Natural killer cell (primary cell): ENCODE results near the gene ANXA11. TPM values are rescaled to one million over a fixed set of nuclear protein-coding genes. Genes with fewer than 3 reads are reported as not detected.

Experiments
- ATAC-seq, 3 donors: fragments of 150-1000 bp in 2 of 3; fragments of 200-7000 bp in 1 of 3; cut with Tn5 transposase; 1 replicate in 1 of 3; 2 replicates in 2 of 3; pipeline ENCODE4 v1.10.0; 2021; ENCODE audit warnings: mild to moderate bottlenecking in 2 of 3, moderate library complexity in 2 of 3
- DNase-seq, 2 donors: peaks; one replicate each; pipeline versions ENCODE4 v3.0.0 to v3.0.0-alpha.2; 2013 to 2021; ENCODE audit warnings: mixed read lengths in 1 of 2
- H3K27ac ChIP-seq: one replicate; pipeline ENCODE4 v1.5.1; 2013; ENCODE audit warnings: mild to moderate bottlenecking, low read length
- H3K27me3 ChIP-seq: one replicate; pipeline ENCODE4 v1.6.1; 2013; ENCODE audit warnings: low read length; ENCODE audit not compliant: control insufficient read depth, insufficient read depth
- H3K36me3 ChIP-seq: one replicate; pipeline ENCODE4 v1.6.1; 2013; ENCODE audit warnings: low read length; ENCODE audit not compliant: control insufficient read depth, insufficient read depth
- H3K4me1 ChIP-seq: one replicate; pipeline ENCODE4 v1.6.1; 2013; ENCODE audit warnings: low read length; ENCODE audit not compliant: control insufficient read depth, insufficient read depth
- H3K4me3 ChIP-seq: one replicate; pipeline ENCODE4 v1.5.1; 2013; ENCODE audit warnings: low read length
- H3K9me3 ChIP-seq: one replicate; pipeline ENCODE4 v1.6.1; 2013; ENCODE audit warnings: low read length; ENCODE audit not compliant: control insufficient read depth, insufficient read depth
- H3K27ac Mint-ChIP-seq, 2 donors: one replicate each; pipeline ENCODE4 v1.8.0; 2022; ENCODE audit warnings: mild to moderate bottlenecking in 2 of 2, mixed read lengths in 2 of 2, moderate library complexity in 1 of 2
- H3K27me3 Mint-ChIP-seq, 2 donors: one replicate each; pipeline ENCODE4 v1.8.0; 2022; ENCODE audit warnings: low read depth in 2 of 2, mixed read lengths in 2 of 2
- H3K36me3 Mint-ChIP-seq: one replicate; pipeline ENCODE4 v1.8.0; 2022; ENCODE audit warnings: mixed read lengths
- H3K4me1 Mint-ChIP-seq, 2 donors: one replicate each; pipeline ENCODE4 v1.8.0; 2022; ENCODE audit warnings: mixed read lengths in 2 of 2
- H3K4me3 Mint-ChIP-seq: one replicate; pipeline ENCODE4 v1.8.0; 2022; ENCODE audit warnings: mild to moderate bottlenecking, moderate library complexity, mixed read lengths
- H3K9me3 Mint-ChIP-seq, 2 donors: one replicate each; pipeline ENCODE4 v1.8.0; 2022; ENCODE audit warnings: mixed read lengths in 2 of 2
- CTCF ChIP-seq: fragments of 200-600 bp; IDR thresholded peaks from one replicate; pipeline ENCODE4 v1.8.0; 2022; ENCODE audit warnings: antibody characterized with exemption
- WGBS: methylation state at CpG from one replicate; pipeline ENCODE4 v1.1.7; 2013; ENCODE audit warnings: missing lambda C conversion rate; ENCODE audit not compliant: insufficient coverage; 5-methylcytosine and 5-hydroxymethylcytosine counted together
- intact Hi-C: fragments of 100-400 bp; cut with micrococcal nuclease; formaldehyde crosslinking; loops from one replicate; pipeline ENCODE4 v1.14.2; 2022
- total RNA-seq, 4 donors: library from RNA; stranded (reverse); fragments of 120-200 nt in 1 of 4; gene quantifications; one replicate each; pipeline versions ENCODE4 v1.2.3 to v1.2.4, GENCODE V29; 2013 to 2022

Gene ANXA11
- total RNA-seq, 3 donors from 2014 or later (not counting 1 experiment from before 2014, with no cell fraction given) = 213 to 264 (median 245) TPM

GRCh38 chr10:80166581-80167470 is 38.5 kb downstream of the ANXA11 start:
- Mint-ChIP-seq H3K4me1 (peaks cover 32% of the 10 kb centered on the region in 2 donors), H3K27me3 (no peaks in the 10 kb centered on the region), H3K36me3 (peaks cover 8% of the 10 kb centered on the region), H3K4me3 (no peak overlapping the region), H3K27ac (peak overlapping the region; percentile 32 to 66), H3K9me3 (no peaks in the 10 kb centered on the region)
- no peak overlapping the region for H3K27ac ChIP-seq
- DNase-seq (no peak), ATAC-seq (no peak)
- no peak for TF ChIP-seq CTCF
- H3K9me3 ChIP-seq = no peaks in the 10 kb centered on the region
- peaks cover 81% of the 10 kb centered on the region for H3K36me3 ChIP-seq
- H3K4me3 ChIP-seq = no peak overlapping the region
- WGBS = 96% methylated on average over 28 of the region's 28 CpGs
- H3K27me3 ChIP-seq = no peaks in the 10 kb centered on the region
- intact Hi-C loops = no loop called here
- H3K4me1 ChIP-seq = no peaks in the 10 kb centered on the region

- Histone ChIP-seq H3K4me3 (no peak overlapping the region), H3K4me1 (no peaks in the 10 kb centered on the region), H3K27ac (no peak overlapping the region), H3K36me3 (peaks cover 84% of the 10 kb centered on the region), H3K9me3 (no peaks in the 10 kb centered on the region), H3K27me3 (no peaks in the 10 kb centered on the region)
- no peak overlapping the region for H3K4me3 Mint-ChIP-seq
- no peak for DNase-seq
- peaks cover 8% of the 10 kb centered on the region for H3K36me3 Mint-ChIP-seq
- intact Hi-C loops = no loop called here
- no peaks in the 10 kb centered on the region for H3K27me3 Mint-ChIP-seq
- TF ChIP-seq CTCF = no peak
- H3K4me1 Mint-ChIP-seq = peaks cover 25 to 29% of the 10 kb centered on the region in 2 donors
- no peaks in the 10 kb centered on the region for H3K9me3 Mint-ChIP-seq
- peak overlapping the region in 1 of 2 donors; percentile 32 for H3K27ac Mint-ChIP-seq
- ATAC-seq = no peak
- 98% methylated on average over 7 of the region's 7 CpGs for WGBS
These were observed 40.2 kb downstream of the ANXA11 start for GRCh38 chr10:80165173-80165572.

GRCh38 chr10:80164596-80164995 is 40.7 kb downstream of the ANXA11 start:
- peaks cover 84% of the 10 kb centered on the region for H3K36me3 ChIP-seq
- no peak for TF ChIP-seq CTCF
- DNase-seq (no peak), ATAC-seq (no peak)
- Mint-ChIP-seq H3K4me3 (no peak overlapping the region), H3K27ac (no peak overlapping the region), H3K36me3 (peaks cover 8% of the 10 kb centered on the region), H3K27me3 (no peaks in the 10 kb centered on the region), H3K9me3 (no peaks in the 10 kb centered on the region), H3K4me1 (peaks cover 23 to 28% of the 10 kb centered on the region in 2 donors)
- H3K27ac ChIP-seq = no peak overlapping the region
- no peaks in the 10 kb centered on the region for H3K9me3 ChIP-seq
- no peaks in the 10 kb centered on the region for H3K27me3 ChIP-seq
- H3K4me1 ChIP-seq = no peaks in the 10 kb centered on the region
- WGBS = 93% methylated on average over 7 of the region's 7 CpGs
- no peak overlapping the region for H3K4me3 ChIP-seq
- intact Hi-C loops = no loop called here
